Measurements from ENCODE around the gene ZNF487.
"Not testable (repeated sequence)": the region's sequence is repeated elsewhere in the genome, so short reads cannot be mapped to it uniquely, and the experiment has no call there.

ZNF487 gene

GRCh38 chr10:43407148-43407575 lies 29.7 kb upstream of the ZNF487 start:
- DNase-seq: peak; percentile 55

GRCh38 chr10:43407576-43408330 lies 29.2 kb upstream of the ZNF487 start:
- DNase-seq: peak; percentile 87

- DNase-seq: no peak
Observed at GRCh38 chr10:43408331-43408709, 28.6 kb upstream of the ZNF487 start.

GRCh38 chr10:43408710-43409384 lies 28.1 kb upstream of the ZNF487 start, which contains the start of gene HNRNPF:
TSS of gene HNRNPF (minus strand) at chr10:43409186. CDS start at chr10:43387884, 21,302 bp downstream.
- peak; percentile 96 for DNase-seq

GRCh38 chr10:43409385-43410109 lies 27.4 kb upstream of the ZNF487 start:
- no peak for DNase-seq

- DNase-seq: no peak
Observed at GRCh38 chr10:43410345-43410744, 26.6 kb upstream of the ZNF487 start.

- no peak for DNase-seq
Observed at GRCh38 chr10:43411536-43411935, 25.4 kb upstream of the ZNF487 start.

GRCh38 chr10:43415544-43415943 lies 21.4 kb upstream of the ZNF487 start:
- DNase-seq: no peak

- DNase-seq: no peak
Observed at GRCh38 chr10:43417950-43418768, 18.8 kb upstream of the ZNF487 start.

GRCh38 chr10:43419997-43420368 lies 16.9 kb upstream of the ZNF487 start:
- DNase-seq: no peak

- peak; percentile 88 for DNase-seq
Observed at GRCh38 chr10:43420369-43421200, 16.3 kb upstream of the ZNF487 start.

- no peak for DNase-seq
Observed at GRCh38 chr10:43421201-43421507, 15.8 kb upstream of the ZNF487 start.

- no peak for DNase-seq
Observed at GRCh38 chr10:43421519-43421918, 15.4 kb upstream of the ZNF487 start.

GRCh38 chr10:43421944-43422343 lies 15.0 kb upstream of the ZNF487 start:
- DNase-seq: not testable (repeated sequence)

- DNase-seq: no peak
Observed at GRCh38 chr10:43424416-43424815, 12.5 kb upstream of the ZNF487 start.

- DNase-seq: not testable (repeated sequence)
Observed at GRCh38 chr10:43426476-43426875, 10.4 kb upstream of the ZNF487 start.

- no peak for DNase-seq
Observed at GRCh38 chr10:43427166-43427825, 9.6 kb upstream of the ZNF487 start.

- DNase-seq: no peak
Observed at GRCh38 chr10:43430926-43431663, 5.8 kb upstream of the ZNF487 start.

GRCh38 chr10:43437141-43437870 lies 395 bp downstream of the ZNF487 start:
- no peak for DNase-seq

Data from fibroblast of skin of back (primary cell).